Stimulated activated memory B cell treated with anti-CD40 and anti-IgM and Interleukin-4, amounts not matched to agents 10 μg/mL and 1 μg/mL and 100 μg/mL, for 72 hours (primary cell): ENCODE data around the gene IGSF5.
"Not testable (repeated sequence)": the region's sequence is repeated elsewhere in the genome, so short reads cannot be mapped to it uniquely, and the experiment has no call there.

ENCODE experiments used
- ATAC-seq: fragments of 150-1000 bp; cut with Tn5 transposase; 2 replicates; pipeline ENCODE4 v1.10.0; 2021
- H3K27ac Mint-ChIP-seq: one replicate; pipeline ENCODE4 v1.8.0; 2022; ENCODE audit warnings: mild to moderate bottlenecking, mixed read lengths
- H3K27me3 Mint-ChIP-seq: one replicate; pipeline ENCODE4 v1.8.0; 2022; ENCODE audit warnings: mixed read lengths
- H3K36me3 Mint-ChIP-seq: one replicate; pipeline ENCODE4 v1.8.0; 2022; ENCODE audit warnings: mixed read lengths
- H3K4me1 Mint-ChIP-seq: one replicate; pipeline ENCODE4 v1.8.0; 2022; ENCODE audit warnings: mixed read lengths
- H3K4me3 Mint-ChIP-seq: one replicate; pipeline ENCODE4 v1.8.0; 2022; ENCODE audit warnings: mild to moderate bottlenecking, moderate library complexity, mixed read lengths
- H3K9me3 Mint-ChIP-seq: one replicate; pipeline ENCODE4 v1.8.0; 2022; ENCODE audit warnings: mixed read lengths

Gene IGSF5

DNA sequence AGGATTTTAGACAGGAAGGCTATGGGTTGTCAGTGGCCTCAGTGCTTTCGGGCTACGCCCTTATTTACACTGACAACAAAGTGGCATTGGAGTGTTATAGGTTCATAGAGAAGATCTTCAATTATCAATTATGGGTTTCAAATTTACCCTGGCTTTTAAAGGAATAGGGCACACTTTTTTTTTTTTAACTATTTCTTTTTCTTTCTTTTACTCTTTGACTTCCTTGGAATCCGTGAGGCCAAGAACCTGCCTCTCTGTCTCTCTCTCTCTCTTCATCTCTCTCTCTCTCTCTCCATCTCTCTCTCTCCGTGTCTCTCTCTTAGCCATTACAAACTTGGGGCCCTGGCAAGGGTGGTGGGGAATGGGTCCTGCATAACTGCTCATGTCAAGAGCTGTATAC, at the start of gene IGSF5:
Gene IGSF5, plus strand, starts transcription at position 301 of the 400 bp plus-strand sequence. CDS start 327 bp downstream, outside the sequence.
- not testable (repeated sequence) for ATAC-seq, H3K36me3 Mint-ChIP-seq, H3K4me3 Mint-ChIP-seq, H3K27ac Mint-ChIP-seq, H3K4me1 Mint-ChIP-seq, H3K9me3 Mint-ChIP-seq, H3K27me3 Mint-ChIP-seq

- Mint-ChIP-seq H3K9me3 (peaks cover 2% of the 10 kb centered on the region), H3K36me3 (no peaks in the 10 kb centered on the region), H3K27me3 (no peaks in the 10 kb centered on the region), H3K4me3 (no peak overlapping the region), H3K27ac (no peak overlapping the region), H3K4me1 (no peaks in the 10 kb centered on the region)
- ATAC-seq, result no peak
Measured at GRCh38 chr21:39696196-39696595, 48.8 kb upstream of the IGSF5 start.

GRCh38 chr21:39696618-39697017, 48.4 kb upstream of the IGSF5 start:
- Mint-ChIP-seq H3K4me3 (no peak overlapping the region), H3K27ac (no peak overlapping the region), H3K4me1 (no peaks in the 10 kb centered on the region), H3K36me3 (no peaks in the 10 kb centered on the region), H3K27me3 (no peaks in the 10 kb centered on the region), H3K9me3 (peaks cover 2% of the 10 kb centered on the region)
- no peak for ATAC-seq

GRCh38 chr21:39700318-39700717, 44.7 kb upstream of the IGSF5 start:
- no peak overlapping the region for H3K4me3 Mint-ChIP-seq
- no peaks in the 10 kb centered on the region for H3K36me3 Mint-ChIP-seq
- no peaks in the 10 kb centered on the region for H3K9me3 Mint-ChIP-seq
- no peaks in the 10 kb centered on the region for H3K27me3 Mint-ChIP-seq
- ATAC-seq, result no peak
- H3K27ac Mint-ChIP-seq, result no peak overlapping the region
- H3K4me1 Mint-ChIP-seq, result no peaks in the 10 kb centered on the region

DNA sequence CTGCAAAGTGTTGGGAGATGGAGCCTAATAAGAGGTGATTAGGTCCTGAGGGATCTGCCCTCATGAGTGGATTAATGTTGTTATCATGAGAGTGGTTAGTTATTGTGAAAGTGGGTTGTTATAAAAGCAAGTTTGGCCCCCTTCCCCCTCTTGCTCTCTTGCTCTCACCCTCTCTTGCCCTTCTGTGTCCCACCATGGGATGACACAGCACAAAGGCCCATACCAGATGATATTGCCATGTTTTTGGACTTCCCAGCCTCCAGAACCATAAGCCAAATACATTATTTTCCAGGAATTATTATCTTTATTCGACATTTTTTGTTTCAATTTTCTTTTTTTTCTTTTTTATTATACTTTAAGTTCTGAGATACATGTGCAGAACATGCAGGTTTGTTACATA, 41.4 kb upstream of the IGSF5 start:
- Mint-ChIP-seq H3K27me3 (no peaks in the 10 kb centered on the region), H3K4me3 (no peak overlapping the region), H3K9me3 (no peaks in the 10 kb centered on the region), H3K4me1 (no peaks in the 10 kb centered on the region), H3K27ac (no peak overlapping the region), H3K36me3 (no peaks in the 10 kb centered on the region)
- ATAC-seq, result no peak

- H3K4me1 Mint-ChIP-seq, result no peaks in the 10 kb centered on the region
- peaks cover 4% of the 10 kb centered on the region for H3K9me3 Mint-ChIP-seq
- H3K36me3 Mint-ChIP-seq, result no peaks in the 10 kb centered on the region
- no peak overlapping the region for H3K4me3 Mint-ChIP-seq
- ATAC-seq, result no peak
- no peaks in the 10 kb centered on the region for H3K27me3 Mint-ChIP-seq
- no peak overlapping the region for H3K27ac Mint-ChIP-seq
Measured at GRCh38 chr21:39705849-39706248, 39.1 kb upstream of the IGSF5 start.

DNA sequence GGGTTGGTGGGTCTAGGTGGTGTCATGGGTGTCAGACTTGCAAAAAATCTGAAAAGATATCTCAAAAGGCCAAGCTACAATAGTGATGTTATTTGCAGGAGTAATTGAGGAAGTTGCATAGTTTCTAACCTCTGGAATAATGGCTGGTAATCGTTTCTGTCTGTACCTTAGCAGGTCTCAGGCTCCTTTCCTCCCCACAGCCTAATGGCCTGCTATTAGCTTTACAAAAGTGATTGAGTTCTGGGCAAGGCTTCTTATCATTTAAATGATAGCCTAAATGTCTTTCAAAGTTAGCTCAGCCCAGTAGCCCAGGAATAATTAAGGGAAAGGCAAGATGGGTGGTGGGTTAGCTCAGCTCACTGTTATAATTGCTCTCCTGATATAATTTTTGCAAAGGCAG, 37.7 kb upstream of the IGSF5 start:
- H3K9me3 Mint-ChIP-seq, result peaks cover 4% of the 10 kb centered on the region
- no peaks in the 10 kb centered on the region for H3K36me3 Mint-ChIP-seq
- ATAC-seq, result no peak
- no peak overlapping the region for H3K4me3 Mint-ChIP-seq
- no peaks in the 10 kb centered on the region for H3K4me1 Mint-ChIP-seq
- no peaks in the 10 kb centered on the region for H3K27me3 Mint-ChIP-seq
- no peak overlapping the region for H3K27ac Mint-ChIP-seq

GRCh38 chr21:39710866-39711265, 34.1 kb upstream of the IGSF5 start:
- Mint-ChIP-seq H3K36me3 (no peaks in the 10 kb centered on the region), H3K4me3 (no peak overlapping the region), H3K27ac (no peak overlapping the region), H3K9me3 (peaks cover 4% of the 10 kb centered on the region), H3K27me3 (no peaks in the 10 kb centered on the region), H3K4me1 (no peaks in the 10 kb centered on the region)
- ATAC-seq, result no peak

DNA sequence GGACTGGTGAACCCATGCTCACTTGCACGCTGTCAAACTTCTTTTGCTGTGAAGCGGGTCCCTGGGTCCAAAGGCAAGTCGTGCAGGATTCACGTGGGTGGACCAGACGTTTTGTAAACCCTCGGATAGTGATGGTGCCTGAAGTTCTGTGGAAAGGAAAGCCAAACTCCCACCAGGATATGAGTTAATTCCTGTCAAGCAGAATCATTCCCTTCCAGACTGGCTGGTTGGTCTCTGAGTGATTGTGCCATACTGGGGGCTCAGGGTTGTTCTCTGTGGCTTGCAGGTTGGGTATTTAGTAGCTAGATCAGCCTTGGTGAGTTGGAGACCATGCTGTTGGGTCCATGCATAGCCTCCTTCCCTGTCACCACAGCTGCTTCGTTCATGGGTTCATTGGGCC, 32.7 kb upstream of the IGSF5 start:
- no peak for ATAC-seq
- H3K4me3 Mint-ChIP-seq, result no peak overlapping the region
- no peaks in the 10 kb centered on the region for H3K36me3 Mint-ChIP-seq
- no peaks in the 10 kb centered on the region for H3K4me1 Mint-ChIP-seq
- H3K9me3 Mint-ChIP-seq, result peaks cover 4% of the 10 kb centered on the region
- H3K27me3 Mint-ChIP-seq, result no peaks in the 10 kb centered on the region
- H3K27ac Mint-ChIP-seq, result no peak overlapping the region

GRCh38 chr21:39712976-39713375, 32.0 kb upstream of the IGSF5 start:
- ATAC-seq, result no peak
- Mint-ChIP-seq H3K4me3 (no peak overlapping the region), H3K9me3 (peaks cover 4% of the 10 kb centered on the region), H3K27me3 (no peaks in the 10 kb centered on the region), H3K36me3 (no peaks in the 10 kb centered on the region), H3K4me1 (no peaks in the 10 kb centered on the region), H3K27ac (no peak overlapping the region)

- H3K27me3 Mint-ChIP-seq, result no peaks in the 10 kb centered on the region
- H3K27ac Mint-ChIP-seq, result no peak overlapping the region
- no peaks in the 10 kb centered on the region for H3K36me3 Mint-ChIP-seq
- no peaks in the 10 kb centered on the region for H3K4me1 Mint-ChIP-seq
- no peak for ATAC-seq
- peaks cover 4% of the 10 kb centered on the region for H3K9me3 Mint-ChIP-seq
- H3K4me3 Mint-ChIP-seq, result no peak overlapping the region
Measured at GRCh38 chr21:39713905-39714304, 31.1 kb upstream of the IGSF5 start.

- H3K9me3 Mint-ChIP-seq, result peaks cover 2% of the 10 kb centered on the region
- no peaks in the 10 kb centered on the region for H3K4me1 Mint-ChIP-seq
- H3K27me3 Mint-ChIP-seq, result no peaks in the 10 kb centered on the region
- ATAC-seq, result no peak
- H3K4me3 Mint-ChIP-seq, result no peak overlapping the region
- no peak overlapping the region for H3K27ac Mint-ChIP-seq
- no peaks in the 10 kb centered on the region for H3K36me3 Mint-ChIP-seq
Measured at GRCh38 chr21:39714331-39714730, 30.7 kb upstream of the IGSF5 start.

DNA sequence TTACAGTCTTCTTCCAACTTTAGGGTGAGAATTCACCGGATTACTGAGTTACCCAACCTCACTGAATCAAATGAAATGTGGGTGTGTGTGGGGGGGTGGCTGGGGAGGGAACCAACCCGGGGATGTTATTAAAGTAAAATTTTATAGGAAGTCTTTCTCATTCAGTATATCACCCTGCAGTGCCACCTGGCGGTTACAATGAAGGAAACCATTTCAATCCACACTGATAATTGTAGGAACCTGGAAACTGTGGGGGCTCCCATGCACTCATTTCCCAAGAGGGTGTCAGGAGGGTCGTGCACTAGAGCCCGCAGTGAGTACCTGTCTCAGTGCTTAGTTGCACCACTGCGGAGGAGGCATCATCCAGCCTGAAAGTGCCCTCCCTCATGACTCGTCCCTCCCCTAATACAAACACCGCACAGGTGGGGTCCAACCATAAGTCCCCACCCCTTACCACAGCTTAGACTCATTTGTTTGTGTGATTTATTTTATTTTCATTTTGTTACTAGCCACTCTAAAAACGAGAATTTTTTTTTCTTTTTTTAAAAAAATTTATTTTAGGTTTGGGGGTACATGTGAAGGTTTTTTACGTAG, 29.1 kb upstream of the IGSF5 start:
- Mint-ChIP-seq H3K9me3 (no peaks in the 10 kb centered on the region), H3K4me3 (no peak overlapping the region), H3K27ac (no peak overlapping the region), H3K27me3 (no peaks in the 10 kb centered on the region), H3K4me1 (no peaks in the 10 kb centered on the region), H3K36me3 (no peaks in the 10 kb centered on the region)
- ATAC-seq, result no peak

- Mint-ChIP-seq H3K27ac (no peak overlapping the region), H3K36me3 (no peaks in the 10 kb centered on the region), H3K4me1 (no peaks in the 10 kb centered on the region), H3K4me3 (no peak overlapping the region), H3K9me3 (peaks cover 8% of the 10 kb centered on the region), H3K27me3 (no peaks in the 10 kb centered on the region)
- ATAC-seq, result no peak
Measured at GRCh38 chr21:39720126-39720778, 24.7 kb upstream of the IGSF5 start.

DNA sequence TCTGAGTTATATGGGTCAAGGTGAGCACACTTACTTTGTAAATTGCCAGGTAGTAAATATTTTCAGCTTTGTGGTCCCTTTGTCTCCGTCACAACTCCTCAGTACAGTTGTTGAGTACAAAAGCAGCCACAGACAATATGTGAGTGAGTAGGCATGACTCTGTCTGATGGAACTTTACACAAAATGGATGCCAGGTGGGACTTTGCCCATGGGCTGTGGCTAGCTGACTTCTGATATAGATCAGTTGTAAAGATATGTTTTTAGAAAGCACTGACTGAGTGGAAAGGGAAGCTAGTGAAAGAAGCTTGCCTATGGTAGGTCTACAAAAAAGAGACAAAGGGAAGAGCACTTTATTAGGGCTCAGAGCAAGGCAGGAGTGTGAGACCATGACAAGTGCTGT, 23.1 kb upstream of the IGSF5 start:
- H3K9me3 Mint-ChIP-seq, result peaks cover 8% of the 10 kb centered on the region
- ATAC-seq, result no peak
- no peak overlapping the region for H3K27ac Mint-ChIP-seq
- H3K27me3 Mint-ChIP-seq, result no peaks in the 10 kb centered on the region
- H3K4me1 Mint-ChIP-seq, result no peaks in the 10 kb centered on the region
- no peak overlapping the region for H3K4me3 Mint-ChIP-seq
- H3K36me3 Mint-ChIP-seq, result no peaks in the 10 kb centered on the region

GRCh38 chr21:39724944-39725343, 20.0 kb upstream of the IGSF5 start:
- ATAC-seq, result no peak
- H3K27ac Mint-ChIP-seq, result no peak overlapping the region
- H3K9me3 Mint-ChIP-seq, result peaks cover 8% of the 10 kb centered on the region
- no peak overlapping the region for H3K4me3 Mint-ChIP-seq
- H3K4me1 Mint-ChIP-seq, result no peaks in the 10 kb centered on the region
- H3K27me3 Mint-ChIP-seq, result no peaks in the 10 kb centered on the region
- H3K36me3 Mint-ChIP-seq, result no peaks in the 10 kb centered on the region
